GM13977 (cell line): ENCODE results near the gene CFAP65.

Experiments
- DNase-seq: peaks from one replicate; pipeline ENCODE4 v3.0.0; 2012; ENCODE audit warnings: low spot score
- in situ Hi-C: fragments of 300-500 bp; cut with MboI; formaldehyde crosslinking; loops from one replicate; pipeline ENCODE4 v1.12.0; 2022; ENCODE audit warnings: low sequenced_read_pairs, low pct_unique_long_range_greater_than_20kb, mixed read lengths, inconsistent platforms; ENCODE audit not compliant: unreplicated experiment
- TF ChIP-seq, protein P1 (sequence below): IDR thresholded peaks from 2 replicates; pipeline ENCODE4 v1.5.1; 2012; ENCODE audit warnings: mild to moderate bottlenecking, control low read depth; ENCODE audit not compliant: insufficient read depth; ENCODE audit errors: extremely low read depth, missing control alignments

The CFAP65 gene

DNA sequence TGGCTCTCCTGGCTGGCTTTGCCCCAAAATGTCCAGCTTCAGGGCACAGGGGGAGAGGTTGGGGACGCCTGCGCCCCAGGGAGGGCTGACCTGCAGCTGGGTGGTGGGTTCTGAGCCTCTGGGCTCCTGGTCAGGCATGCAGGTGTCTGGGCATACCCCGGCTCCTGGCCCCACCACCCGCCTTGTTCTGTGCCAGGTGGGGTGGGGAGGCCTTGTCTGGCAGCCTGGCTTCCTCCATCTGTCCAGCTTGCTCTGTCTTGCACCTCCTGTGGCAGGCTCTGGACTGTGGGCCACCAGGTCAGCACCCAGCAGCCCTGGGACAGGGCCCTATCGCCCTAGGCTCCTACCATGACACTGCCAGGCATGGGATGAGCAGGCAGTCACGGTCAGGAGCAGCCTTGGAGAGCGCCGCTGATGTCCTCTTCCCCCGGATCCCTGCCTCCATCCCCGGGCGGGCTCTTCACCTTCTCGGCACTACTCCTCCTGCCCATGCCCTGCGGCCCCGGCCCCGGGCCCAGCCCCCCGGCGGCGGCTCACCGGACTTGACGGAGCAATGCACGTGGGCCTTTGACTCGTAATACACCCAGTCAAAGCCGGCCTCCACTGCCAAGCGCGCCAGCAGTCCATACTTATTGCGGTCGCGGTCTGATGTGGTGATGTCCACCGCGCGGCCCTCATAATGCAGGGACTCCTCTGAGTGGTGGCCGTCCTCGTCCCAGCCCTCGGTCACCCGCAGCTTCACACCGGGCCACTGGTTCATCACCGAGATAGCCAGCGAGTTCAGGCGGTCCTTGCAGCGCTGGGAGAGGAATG is 15.8 kb upstream of the CFAP65 start:
- DNase-seq = no peak
- in situ Hi-C loops = no loop called here

DNA sequence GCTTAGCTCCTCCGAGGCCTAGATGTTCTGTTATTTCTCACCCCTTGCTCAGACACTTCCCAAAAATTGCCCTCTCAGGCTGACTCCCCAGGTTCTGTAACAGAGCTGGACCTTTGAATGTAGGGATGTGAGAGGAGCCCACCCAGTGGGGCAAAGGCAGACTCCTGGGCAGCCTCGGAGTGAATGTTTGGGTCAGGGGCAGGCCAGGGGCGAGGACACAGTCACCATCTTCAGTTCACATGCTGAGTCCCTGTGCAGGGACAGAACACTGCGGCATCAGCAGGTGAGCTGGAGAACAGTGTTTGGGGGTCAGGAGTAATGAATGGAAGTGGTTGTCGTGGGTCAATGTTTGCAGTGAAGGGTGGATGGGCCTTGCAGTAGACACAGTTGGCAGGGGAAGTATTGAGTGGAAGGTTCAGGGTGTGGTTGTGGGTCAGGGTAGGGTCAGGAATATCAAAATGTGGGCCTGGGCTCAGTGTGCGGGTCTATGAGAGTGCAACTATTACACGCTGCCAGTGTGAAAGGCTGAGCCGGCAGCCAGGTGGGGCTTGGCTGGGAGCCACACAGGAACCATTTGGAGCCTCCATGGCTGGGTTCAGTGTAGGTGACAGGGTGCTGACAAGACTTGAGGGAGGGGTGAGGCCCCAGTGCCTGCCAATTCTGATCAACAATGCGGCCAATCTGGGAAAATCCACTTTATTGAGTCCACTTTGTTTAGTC is 15.0 kb upstream of the CFAP65 start:
- DNase-seq = no peak
- TF ChIP-seq, protein P1, sequence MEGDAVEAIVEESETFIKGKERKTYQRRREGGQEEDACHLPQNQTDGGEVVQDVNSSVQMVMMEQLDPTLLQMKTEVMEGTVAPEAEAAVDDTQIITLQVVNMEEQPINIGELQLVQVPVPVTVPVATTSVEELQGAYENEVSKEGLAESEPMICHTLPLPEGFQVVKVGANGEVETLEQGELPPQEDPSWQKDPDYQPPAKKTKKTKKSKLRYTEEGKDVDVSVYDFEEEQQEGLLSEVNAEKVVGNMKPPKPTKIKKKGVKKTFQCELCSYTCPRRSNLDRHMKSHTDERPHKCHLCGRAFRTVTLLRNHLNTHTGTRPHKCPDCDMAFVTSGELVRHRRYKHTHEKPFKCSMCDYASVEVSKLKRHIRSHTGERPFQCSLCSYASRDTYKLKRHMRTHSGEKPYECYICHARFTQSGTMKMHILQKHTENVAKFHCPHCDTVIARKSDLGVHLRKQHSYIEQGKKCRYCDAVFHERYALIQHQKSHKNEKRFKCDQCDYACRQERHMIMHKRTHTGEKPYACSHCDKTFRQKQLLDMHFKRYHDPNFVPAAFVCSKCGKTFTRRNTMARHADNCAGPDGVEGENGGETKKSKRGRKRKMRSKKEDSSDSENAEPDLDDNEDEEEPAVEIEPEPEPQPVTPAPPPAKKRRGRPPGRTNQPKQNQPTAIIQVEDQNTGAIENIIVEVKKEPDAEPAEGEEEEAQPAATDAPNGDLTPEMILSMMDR = no peak
- in situ Hi-C loops = no loop called here

More for the DNA sequence above, 15.8 kb upstream of the CFAP65 start:
- TF ChIP-seq, protein P1 = no peak

DNA sequence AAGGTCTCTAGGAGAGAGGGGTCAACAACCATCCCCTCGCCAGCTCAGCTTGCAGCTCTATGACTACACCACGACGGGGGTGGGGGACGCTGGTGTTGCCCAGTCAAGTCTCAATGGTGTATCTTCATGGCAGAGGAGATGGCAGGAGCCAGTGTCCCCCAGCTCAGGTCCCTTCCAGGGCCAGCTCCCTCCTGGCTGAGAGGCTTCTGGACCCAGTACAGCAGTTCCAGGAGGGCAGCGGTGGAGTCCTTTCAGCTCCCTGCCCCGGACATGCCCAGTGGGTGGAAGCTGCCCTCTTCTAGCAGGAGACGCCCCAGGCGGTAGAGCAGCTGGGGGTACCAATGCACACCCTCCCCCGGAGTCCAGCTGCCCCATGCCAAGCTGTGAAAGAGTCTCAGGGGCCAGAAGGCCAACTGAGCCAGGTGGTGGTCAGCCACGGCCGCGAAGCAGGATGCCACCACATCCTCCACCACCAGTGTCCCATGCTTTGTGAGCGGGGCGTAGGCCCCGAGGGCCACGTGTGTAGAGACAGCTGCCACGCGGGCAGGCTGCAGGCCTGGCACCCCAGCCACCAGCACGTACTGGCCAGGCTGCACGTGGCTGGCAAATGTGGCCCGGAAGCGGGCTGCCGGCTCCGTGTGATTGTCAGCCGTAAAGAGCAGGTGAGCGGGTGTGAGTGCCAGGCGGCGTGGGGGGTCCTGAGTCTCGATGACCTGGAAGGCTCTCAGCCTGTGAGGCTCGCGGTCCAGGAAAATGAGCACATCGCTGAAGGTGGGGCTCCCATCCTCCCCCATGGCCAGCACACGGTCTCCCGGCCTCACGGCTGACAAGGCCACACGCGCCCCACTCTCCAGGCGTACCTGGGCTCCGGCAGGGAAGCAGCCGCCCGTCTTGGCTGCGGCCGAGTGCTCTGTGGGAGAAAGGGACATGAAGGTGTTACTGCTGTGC is 13.9 kb upstream of the CFAP65 start:
- in situ Hi-C loops = no loop called here
- DNase-seq = no peak
- TF ChIP-seq, protein P1 = no peak

DNA sequence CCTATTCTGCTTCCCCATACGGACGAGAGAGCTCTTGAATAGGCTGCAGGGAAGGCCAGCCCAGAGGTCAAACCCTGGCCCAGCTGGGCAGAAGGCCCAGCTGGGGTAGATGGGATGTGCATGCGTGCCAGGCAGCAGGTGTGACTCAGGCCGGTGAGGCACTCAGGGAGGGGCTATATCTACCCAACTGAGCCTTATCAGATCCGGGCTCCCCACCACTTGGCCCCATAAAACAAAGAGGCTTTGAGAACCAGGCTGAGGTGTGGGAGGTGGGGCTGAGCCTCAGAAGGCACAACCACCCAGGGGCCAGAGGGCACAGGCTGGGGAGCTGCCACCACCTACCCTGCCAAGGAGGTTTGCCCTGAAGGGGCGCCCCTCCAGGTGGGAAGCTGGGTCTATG is 8.0 kb upstream of the CFAP65 start:
- in situ Hi-C loops = loop anchor here (10.0 kb wide), 1 partner anchor 106 kb away; no protein-coding TSS in a partner anchor
- TF ChIP-seq, protein P1 = no peak
- DNase-seq = no peak

DNA sequence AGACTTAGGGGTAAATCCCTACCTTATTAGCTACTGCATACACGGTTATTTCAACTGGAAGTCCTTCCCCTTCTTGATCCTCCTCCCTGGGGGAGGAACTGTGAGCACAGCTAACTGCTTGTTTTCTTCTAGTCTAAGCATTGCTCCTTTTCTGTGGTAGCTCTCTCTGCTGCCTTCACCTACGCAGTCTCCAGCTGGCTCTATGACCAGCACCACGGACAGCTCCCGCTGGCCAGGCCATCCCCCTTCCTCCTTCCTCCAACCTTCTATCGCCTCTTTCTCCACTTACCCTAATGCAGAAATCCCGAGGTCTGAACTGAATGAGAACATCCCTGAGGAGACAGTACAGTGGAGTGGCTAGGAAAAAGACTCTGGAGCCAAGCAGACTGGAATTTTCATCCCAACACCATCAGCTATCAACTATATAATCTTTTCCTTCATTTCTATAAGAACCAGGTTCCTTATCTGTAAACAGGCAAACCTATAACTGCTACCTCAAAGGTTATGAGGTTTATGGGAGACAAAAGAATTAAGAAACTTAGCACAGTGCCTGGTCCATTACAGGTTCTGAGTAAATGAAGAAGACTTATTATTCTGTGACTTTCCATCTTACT is 4.7 kb upstream of the CFAP65 start:
- peak; percentile 39 for DNase-seq
- in situ Hi-C loops = loop anchor here (10.0 kb wide), 1 partner anchor 109 kb away; no protein-coding TSS in a partner anchor
- TF ChIP-seq, protein P1 = no peak
